IMR-90 (cell line): ENCODE measurements around the gene MPP2.

Source experiments
- BHLHE40 ChIP-seq: fragments of 150-350 bp; IDR thresholded peaks from 2 replicates; pipeline ENCODE4 v1.6.1; 2016; ENCODE audit warnings: mild to moderate bottlenecking, low read depth, low read length
- CEBPB ChIP-seq: IDR thresholded peaks from 2 replicates; pipeline ENCODE4 v1.6.1; 2012; ENCODE audit warnings: low read depth, low read length, improper control_type of control experiment
- FOS ChIP-seq: fragments of 150-350 bp; IDR thresholded peaks from 2 replicates; pipeline ENCODE4 v1.6.1; 2016; ENCODE audit warnings: low read depth, low read length
- MAZ ChIP-seq: IDR thresholded peaks from 2 replicates; pipeline ENCODE4 v1.6.1; 2012; ENCODE audit warnings: low read depth, mild to moderate bottlenecking, low read length, improper control_type of control experiment, moderate library complexity, borderline replicate concordance
- MXI1 ChIP-seq: IDR thresholded peaks from 2 replicates; pipeline ENCODE4 v1.6.1; 2012; ENCODE audit warnings: low read depth, mild to moderate bottlenecking, low read length, moderate library complexity, borderline replicate concordance
- NFE2L2 ChIP-seq: fragments of 150-350 bp; IDR thresholded peaks from 2 replicates; pipeline ENCODE4 v1.6.1; 2016; ENCODE audit warnings: low read depth, mild to moderate bottlenecking, low read length
- POLR2A ChIP-seq: IDR thresholded peaks from 2 replicates; pipeline ENCODE4 v1.6.1; 2012; ENCODE audit warnings: mild to moderate bottlenecking, low read depth, low read length
- RAD21 ChIP-seq: IDR thresholded peaks from 2 replicates; pipeline ENCODE4 v1.6.1; 2012; ENCODE audit warnings: low read length, improper control_type of control experiment
- RCOR1 ChIP-seq: IDR thresholded peaks from 2 replicates; pipeline ENCODE4 v1.6.1; 2012; ENCODE audit warnings: mild to moderate bottlenecking, low read length, improper control_type of control experiment; ENCODE audit not compliant: insufficient replicate concordance
- RFX5 ChIP-seq: IDR thresholded peaks from 2 replicates; pipeline ENCODE4 v1.8.0; 2012; ENCODE audit warnings: low read depth, mild to moderate bottlenecking, low read length, moderate library complexity
- SMC3 ChIP-seq: fragments of 150-350 bp; IDR thresholded peaks from 2 replicates; pipeline ENCODE4 v1.6.1; 2016; ENCODE audit warnings: low read depth, mild to moderate bottlenecking, antibody characterized with exemption, low read length, moderate library complexity
- TF ChIP-seq, protein P1 (sequence below): conservative IDR thresholded peaks from 2 replicates; pipeline ENCODE4 v1.5.1; 2012; ENCODE audit warnings: mild to moderate bottlenecking, low read depth, low read length, improper control_type of control experiment
- TF ChIP-seq, protein P2 (sequence below): fragments of 150-350 bp; IDR thresholded peaks from 2 replicates; pipeline ENCODE4 v1.6.1; 2017; ENCODE audit warnings: mild to moderate bottlenecking, antibody characterized with exemption, low read length, low read depth

DNA sequence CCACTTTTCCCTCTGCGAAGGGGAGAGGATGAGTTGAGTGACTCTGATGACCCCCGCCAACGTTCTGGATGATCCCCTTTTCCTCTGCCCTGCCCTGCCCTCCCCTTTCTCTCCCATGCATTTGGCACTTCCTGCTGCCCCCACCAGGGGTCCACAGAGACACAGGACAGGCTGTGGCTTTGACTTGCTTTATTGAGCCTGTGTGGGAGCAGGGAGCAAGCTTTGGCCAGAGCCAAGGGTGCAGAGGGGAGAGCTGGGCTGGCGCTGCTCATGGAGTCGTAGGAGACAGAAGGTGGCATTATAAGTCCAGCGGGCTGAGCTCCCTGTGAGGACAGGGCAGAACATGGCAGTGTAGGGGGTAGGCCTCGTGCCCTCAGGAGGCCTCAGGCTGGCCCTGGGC lies 33.3 kb upstream of the MPP2 start:
- TF ChIP-seq RAD21, result peak; percentile 63
- TF ChIP-seq, protein P1, sequence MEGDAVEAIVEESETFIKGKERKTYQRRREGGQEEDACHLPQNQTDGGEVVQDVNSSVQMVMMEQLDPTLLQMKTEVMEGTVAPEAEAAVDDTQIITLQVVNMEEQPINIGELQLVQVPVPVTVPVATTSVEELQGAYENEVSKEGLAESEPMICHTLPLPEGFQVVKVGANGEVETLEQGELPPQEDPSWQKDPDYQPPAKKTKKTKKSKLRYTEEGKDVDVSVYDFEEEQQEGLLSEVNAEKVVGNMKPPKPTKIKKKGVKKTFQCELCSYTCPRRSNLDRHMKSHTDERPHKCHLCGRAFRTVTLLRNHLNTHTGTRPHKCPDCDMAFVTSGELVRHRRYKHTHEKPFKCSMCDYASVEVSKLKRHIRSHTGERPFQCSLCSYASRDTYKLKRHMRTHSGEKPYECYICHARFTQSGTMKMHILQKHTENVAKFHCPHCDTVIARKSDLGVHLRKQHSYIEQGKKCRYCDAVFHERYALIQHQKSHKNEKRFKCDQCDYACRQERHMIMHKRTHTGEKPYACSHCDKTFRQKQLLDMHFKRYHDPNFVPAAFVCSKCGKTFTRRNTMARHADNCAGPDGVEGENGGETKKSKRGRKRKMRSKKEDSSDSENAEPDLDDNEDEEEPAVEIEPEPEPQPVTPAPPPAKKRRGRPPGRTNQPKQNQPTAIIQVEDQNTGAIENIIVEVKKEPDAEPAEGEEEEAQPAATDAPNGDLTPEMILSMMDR, result peak; percentile 63
- TF ChIP-seq SMC3, result peak; percentile 68
- no peak for TF ChIP-seq NFE2L2
- TF ChIP-seq RFX5, result no peak
- TF ChIP-seq CEBPB, result no peak
- no peak for TF ChIP-seq POLR2A
- TF ChIP-seq, protein P2, sequence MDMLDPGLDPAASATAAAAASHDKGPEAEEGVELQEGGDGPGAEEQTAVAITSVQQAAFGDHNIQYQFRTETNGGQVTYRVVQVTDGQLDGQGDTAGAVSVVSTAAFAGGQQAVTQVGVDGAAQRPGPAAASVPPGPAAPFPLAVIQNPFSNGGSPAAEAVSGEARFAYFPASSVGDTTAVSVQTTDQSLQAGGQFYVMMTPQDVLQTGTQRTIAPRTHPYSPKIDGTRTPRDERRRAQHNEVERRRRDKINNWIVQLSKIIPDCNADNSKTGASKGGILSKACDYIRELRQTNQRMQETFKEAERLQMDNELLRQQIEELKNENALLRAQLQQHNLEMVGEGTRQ, result no peak
- TF ChIP-seq BHLHE40, result no peak
- TF ChIP-seq FOS, result no peak
- TF ChIP-seq MXI1, result no peak
- no peak for TF ChIP-seq MAZ
- TF ChIP-seq RCOR1, result no peak
